Measurements from ENCODE around the gene WDR20.
A peak's percentile ranks its signal among the peaks of the same experiment; 100 is the strongest.
"Not testable (repeated sequence)": the region's sequence is repeated elsewhere in the genome, so short reads cannot be mapped to it uniquely, and the experiment has no call there.

The WDR20 gene, protein sequence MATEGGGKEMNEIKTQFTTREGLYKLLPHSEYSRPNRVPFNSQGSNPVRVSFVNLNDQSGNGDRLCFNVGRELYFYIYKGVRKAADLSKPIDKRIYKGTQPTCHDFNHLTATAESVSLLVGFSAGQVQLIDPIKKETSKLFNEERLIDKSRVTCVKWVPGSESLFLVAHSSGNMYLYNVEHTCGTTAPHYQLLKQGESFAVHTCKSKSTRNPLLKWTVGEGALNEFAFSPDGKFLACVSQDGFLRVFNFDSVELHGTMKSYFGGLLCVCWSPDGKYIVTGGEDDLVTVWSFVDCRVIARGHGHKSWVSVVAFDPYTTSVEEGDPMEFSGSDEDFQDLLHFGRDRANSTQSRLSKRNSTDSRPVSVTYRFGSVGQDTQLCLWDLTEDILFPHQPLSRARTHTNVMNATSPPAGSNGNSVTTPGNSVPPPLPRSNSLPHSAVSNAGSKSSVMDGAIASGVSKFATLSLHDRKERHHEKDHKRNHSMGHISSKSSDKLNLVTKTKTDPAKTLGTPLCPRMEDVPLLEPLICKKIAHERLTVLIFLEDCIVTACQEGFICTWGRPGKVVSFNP

DNA sequence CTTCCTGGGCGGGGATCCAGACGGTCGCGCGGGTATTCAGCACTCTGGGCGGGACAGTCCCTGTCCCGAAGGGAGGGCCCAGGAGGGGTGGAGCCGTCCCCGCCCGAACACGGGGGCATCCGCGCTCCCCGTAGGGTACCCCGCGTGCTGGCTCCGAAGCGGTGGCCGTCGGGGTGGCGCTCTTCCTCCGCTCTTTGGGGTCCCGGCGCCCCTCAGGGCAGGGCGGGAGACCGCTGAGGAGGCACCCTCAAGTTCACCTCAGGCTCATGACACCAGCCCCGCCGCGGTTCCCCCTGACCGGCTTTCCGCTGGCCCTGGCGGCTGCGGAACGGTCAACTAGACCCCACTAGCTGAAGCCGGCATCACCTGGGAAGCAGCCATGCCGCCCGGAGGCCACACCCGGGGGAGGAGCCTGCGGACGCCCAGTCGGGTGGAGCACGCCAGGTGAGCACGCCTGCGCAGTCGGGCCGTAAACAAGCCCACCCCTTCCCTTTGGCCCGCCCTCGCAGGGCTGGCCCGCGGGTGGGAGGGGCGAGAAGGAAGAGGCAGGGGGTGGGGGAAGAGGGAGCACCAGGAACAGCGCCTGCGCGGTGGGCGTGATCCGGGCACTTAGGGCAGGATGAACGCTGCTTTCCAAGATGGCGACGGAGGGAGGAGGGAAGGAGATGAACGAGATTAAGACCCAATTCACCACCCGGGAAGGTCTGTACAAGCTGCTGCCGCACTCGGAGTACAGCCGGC lies at the start of gene WDR20:
TSS of gene WDR20 (plus strand) at position 612 of the 741 bp plus-strand sequence. CDS start at position 639, 27 bp downstream.
- peak; percentile 81 for DNase-seq

DNA sequence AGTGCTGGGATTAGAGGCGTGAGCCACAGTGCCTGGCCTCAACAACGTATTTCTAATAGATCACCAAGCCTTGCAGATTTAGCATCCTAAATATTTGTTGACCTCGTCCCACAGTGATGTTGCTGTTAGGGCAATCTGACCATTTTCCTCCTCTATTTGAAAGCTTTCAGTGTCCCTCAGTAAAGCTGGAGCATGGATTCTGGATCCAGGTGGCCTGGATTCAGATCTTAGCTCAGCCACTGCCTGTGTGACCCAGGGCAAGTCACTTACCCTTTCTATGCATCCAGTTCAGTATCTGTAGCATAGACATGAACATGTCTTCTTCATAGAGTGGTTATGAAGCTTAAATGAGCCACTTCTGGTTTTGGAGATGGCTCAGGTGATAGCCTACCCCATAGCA lies 49.0 kb upstream of the WDR20 start:
- DNase-seq: no peak

DNA sequence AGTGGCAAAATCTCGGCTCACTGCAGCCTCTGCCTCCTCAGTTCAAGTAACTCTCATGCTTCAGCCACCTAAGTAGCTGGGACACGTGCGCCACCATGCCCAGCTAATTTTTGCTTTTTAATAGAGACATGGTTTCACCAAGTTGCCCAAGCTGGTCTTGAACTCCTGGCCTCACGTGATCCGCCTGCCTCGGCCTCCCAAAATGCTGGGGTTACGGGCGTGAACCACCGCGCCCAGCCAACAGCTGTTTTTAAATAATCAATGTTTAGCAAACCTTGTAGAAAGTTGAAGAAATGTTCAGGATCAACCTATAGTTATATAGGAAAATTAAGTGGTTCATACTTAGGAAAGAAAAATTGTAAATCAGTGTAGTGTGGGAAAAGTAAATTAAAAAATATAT lies 46.9 kb upstream of the WDR20 start:
- no peak for DNase-seq

DNA sequence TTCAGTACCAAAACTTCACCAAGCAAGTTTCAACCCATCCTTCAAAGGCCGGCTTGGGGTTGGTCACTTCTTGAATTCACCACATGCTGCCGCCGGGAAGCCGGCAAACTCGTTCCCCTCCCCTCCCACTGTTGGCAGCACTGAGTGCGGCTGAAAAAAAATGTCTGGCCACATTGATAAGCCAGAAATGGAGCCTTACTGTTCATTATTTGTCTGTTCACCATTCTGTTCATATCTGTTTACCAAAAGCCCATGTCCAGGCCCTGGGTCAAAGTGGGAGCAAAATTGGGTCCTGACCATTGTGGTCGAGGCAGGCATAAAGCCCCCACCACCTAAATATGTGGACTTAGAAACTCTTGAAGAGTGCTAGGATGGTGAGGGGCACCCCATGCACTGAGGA lies 45.6 kb upstream of the WDR20 start:
- DNase-seq: no peak

DNA sequence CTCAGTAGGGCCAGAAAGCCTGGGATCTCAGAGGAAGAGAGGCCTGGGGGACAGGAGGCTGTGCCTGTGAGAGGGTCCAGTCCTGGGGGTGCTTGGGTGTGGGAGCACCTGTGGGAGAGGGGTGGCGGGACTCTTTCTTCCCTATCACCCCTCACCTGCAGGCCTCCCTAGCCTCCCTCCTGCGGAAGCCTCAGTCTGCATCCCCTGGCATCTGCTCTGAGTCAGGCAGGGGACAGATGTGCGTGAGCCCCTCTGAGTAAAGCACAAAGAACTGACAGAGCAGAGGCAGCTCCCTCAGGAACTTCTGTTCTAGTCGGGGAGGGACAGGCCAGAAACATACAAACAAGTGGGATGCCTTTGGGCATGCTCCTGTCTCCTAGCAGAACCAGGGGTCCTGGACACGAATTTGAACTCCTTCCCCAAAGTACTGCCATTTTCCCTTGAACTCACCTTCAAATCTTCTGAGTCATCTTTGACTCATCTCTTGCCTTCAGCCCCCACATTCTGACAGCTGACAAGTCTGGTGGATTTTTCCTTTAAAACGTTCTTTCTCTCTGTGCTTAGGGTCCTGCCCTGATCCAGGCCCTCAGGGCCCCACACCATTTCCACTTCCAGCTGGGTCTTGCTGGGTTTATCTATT lies 44.3 kb upstream of the WDR20 start:
- DNase-seq: no peak

DNA sequence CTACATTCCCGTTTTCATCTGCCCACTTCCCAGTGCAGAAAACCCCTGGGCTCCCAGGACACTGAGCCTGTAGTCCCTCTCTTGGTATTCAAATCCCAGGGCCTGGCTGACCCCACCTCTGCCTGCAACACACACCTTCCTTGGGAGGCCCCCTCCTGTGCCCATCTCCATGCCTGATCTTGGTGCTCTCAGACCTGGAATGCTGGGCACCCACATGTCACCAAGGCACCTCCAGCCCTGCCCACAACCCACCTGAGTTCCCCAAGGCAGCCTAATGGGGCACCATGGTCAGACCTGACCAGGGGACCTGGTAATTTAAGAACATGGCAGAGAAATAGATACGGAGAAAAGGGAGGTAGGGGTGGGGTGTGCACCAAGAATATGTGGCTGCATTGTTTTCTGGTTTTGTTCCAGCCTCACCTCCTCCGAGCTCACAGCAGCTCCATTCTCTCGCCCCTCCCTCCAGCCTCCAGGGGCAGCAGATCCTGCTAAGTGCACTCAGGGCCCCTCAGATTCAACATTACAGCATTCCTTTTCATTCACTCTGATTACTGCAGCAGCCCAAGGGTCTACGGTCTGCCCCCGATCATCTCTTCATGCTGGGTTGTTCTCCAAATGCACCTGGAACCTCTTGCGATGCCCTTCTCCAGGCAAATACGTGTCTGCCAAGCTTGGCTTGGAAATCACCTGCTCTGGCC lies 43.7 kb upstream of the WDR20 start:
- no peak for DNase-seq

DNA sequence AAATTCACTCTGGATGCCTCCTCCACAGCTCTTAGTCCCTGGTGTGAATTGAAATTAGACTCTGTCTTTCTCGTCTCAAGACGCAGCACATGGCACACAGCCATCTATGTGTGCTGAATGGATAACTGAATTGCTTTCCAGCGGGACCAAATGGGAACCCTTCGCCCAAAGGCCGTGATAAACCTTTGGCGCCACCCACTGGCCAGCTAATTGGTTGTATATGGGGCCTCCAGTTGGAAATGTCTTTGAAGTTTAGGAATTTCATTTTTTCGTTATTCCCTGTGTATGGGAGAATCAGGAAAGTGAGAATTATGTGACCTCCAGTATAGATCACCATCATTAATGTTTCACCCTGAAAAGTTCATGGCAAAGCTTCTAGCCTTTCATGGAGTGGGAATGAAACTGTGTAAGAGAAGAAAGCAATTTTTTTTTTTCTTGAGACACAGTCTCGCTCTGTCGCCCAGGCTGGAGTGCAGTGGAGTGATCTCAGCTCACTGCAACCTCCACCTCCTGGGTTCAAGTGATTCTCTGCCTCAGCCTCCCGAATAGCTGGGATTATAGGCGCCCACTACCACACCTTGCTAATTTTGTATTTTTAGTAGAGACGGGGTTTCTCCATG lies 43.0 kb upstream of the WDR20 start:
- DNase-seq: no peak

DNA sequence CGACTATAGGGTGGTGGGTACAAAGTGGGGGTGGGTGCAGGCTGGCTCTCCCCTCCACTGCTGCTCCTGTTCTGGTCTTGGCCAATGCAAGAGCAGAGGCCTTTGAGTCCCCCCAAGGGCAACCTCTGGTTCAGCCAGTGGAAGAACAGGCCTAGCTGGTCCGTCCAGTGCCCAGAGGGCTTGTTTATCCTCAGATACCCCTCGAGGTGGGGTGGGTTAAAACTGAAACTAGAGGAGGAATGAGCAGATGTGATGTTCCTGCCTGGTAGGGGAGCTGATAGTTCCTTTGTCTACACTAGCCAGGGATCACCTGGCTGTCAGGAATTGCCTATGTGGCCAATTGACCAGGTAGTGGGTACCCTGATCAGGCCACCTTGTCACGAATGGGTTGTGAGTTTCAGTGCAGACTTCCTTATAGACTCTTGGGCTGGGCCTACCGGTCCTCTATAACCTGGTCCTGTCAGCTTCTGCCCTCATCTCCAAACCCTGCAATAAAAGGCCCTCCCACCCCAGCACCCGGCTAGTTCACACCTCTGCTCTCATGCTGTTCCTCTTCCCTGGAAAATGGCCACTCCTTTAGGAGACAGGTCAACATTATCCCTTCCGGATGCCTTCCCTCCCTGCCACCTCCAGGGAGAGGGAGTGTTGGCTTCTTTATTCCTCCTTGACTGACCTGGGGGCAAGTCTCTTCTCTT lies 42.1 kb upstream of the WDR20 start:
- no peak for DNase-seq

DNA sequence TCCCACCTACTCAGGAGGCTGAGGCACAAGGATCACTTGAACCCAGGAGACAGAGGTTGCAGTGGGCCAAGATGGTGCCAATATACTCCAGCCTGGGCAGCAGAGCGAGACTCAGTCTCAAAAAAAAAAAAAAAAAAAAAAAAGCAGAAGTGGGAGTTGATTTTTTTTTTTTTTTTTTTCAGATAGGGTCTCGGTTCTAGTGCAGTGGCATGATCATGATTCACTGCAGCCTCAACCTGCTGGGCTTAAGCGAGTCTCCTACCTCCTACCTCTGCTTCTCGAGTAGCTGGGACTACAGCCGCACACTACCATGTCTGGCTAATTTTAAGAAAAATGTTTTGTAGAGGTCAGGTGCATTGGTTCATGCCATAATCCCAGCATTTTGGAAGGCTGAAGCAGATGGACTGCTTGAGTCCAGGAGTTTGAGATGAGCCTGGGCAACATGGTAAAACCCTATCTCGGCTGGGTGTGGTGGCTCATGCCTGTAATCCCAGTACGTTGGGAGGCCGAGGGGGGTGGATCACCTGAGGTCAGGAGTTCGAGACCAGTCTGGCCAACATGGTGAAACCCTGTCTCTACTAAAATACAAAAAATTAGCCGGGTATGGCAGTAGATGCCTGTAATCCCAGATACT lies 36.5 kb upstream of the WDR20 start:
- DNase-seq: no peak

DNA sequence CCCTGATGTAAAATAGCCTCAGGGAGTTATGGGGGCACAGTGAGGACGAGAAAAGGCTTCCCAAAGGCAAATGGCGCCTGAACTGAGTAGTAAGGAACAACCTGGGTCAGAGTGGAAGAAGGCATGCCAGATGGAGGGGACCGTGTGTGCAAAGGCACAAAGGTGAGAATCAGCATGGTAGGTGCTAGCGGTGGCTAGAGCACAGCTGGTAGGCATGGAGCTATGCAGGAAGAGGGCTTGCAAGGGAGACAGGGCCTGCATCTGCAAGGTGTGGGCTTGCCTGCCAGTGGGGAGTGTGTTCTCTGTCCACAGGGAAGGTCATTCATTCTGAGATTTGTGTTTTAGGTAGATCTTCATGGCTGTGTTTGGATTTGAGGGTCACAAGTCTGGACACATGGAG lies 34.3 kb upstream of the WDR20 start:
- no peak for DNase-seq

DNA sequence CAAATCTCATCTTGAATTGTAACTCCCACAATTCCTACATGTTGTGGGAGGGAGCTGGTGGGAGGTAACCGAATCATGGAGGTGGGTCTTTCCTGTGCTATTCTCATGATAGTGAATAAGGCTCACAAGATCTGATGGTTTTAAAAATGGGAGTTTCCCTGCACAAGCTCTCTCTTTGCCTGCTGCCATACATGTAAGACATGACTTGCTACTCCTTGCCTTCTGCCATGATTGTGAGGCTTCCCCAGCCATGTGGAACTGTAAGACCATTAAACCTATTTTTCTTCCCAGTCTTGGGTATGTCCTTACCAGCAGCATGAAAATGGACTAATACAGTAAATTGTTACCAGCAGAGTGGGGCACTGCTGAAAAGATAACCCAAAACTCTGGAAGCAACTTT lies 30.4 kb upstream of the WDR20 start:
- not testable (repeated sequence) for DNase-seq

DNA sequence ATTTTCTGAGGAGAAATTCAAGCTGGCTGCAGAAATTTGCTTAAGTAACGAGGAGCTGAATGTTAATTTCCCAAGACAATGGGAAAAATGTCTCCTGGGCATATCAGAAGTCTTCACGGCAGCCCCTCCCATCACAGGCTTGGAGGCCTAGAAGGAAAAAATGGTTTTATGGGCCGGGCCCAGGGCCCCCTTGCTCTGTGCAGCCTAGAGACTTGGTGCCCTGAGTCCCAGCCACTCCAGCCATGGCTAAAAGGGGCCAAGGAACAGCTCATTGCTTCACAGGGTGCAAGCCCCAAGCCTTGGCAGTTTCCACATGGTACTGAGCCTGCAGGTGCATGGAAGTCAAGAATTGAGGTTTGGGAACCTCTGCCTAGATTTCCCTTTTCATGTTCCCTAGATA lies 28.6 kb upstream of the WDR20 start:
- no peak for DNase-seq

DNA sequence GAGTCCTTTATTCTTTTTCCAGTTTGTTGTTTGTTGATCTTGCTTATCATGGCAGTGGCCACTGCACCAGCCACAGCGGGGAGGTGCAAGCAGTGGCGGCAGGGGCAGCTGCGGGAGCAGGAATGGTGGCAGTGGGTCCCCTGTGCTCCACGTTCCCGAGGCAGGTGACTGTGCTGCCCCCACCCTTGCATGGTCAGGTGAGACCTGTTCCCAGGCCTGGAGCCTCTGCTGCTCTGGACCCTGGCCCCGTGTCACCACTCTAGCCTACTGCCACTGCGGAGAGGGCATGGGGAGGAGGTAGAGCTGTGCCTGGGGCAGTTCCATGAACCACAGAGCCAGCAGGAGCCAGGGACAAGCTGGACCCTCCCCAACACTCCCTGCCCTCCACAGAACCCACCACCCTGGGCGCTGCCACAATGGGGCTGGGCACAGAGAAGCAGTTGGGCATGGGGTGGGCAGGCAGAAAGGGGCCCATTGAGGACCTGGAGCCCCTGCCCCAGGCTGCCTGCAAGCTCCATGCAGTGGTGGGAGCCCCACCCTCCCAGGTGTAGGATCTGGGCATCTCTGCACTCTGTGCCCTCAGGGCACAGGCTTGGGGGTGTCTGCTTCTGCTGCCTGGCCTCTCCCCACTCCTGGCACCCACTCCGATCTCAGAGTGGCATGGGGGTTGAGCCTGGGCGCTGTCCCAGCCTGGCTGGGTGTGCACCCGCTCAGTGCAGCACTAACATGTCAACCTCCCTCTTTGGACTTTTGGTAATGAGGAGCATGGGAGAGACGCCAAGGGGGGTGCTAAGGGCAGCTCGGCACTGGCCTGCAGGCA lies 23.1 kb upstream of the WDR20 start:
- no peak for DNase-seq

DNA sequence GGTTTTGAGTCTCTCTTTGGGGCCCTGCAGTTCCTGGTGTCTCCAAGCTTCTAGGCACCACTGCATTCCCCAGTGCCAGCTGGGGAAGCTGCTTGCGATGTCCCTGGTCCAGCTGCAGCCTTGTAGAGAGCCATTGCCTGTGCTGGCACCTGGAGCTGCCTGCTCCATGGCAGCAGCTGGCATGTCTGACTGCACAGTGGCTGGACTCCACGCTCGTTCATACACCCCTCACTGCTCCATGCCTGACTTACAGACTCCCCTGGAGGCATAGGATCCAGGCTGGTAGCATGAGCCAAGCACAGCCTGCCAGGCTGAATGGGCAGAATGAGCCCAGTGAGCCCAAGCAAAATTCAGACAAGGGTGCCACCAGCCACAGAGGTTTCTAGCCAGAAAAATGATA lies 21.8 kb upstream of the WDR20 start:
- no peak for DNase-seq

DNA sequence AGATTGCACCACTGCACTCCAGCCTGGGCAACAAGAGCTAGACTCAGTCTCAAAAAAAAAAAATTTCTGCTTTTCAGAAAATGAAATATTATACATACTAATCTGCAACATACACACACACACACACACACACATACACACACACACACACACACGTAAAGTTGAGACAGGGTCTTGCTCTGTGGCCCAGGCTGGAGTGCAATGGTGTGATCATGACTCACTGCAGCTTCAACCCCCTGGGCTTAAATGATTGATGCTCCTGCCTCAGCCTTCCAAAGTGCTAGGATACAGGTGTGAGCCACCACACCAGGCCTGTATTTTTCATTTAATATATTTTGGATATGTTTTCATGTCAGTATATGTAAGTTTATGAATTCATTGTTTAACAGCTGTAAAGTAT lies 18.8 kb upstream of the WDR20 start:
- DNase-seq: no peak

DNA sequence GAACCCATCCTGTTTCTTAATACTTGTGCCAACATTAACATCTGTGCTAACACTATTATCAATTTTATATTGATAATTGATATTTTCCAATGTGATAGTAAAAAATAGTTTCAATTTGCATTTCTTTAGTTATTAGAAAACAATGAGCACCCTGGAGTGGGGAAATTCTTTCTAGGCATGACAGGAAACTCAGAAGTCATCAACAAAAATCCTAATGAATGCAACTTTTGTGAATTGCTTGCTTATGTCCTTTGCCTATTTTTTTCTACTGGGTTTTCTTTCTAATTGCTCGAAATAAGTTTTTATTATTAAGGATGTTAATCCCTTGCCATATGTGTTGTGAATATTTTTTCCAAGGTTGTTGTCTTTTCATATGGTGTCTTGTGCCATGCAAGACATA lies 18.1 kb upstream of the WDR20 start:
- DNase-seq: no peak

DNA sequence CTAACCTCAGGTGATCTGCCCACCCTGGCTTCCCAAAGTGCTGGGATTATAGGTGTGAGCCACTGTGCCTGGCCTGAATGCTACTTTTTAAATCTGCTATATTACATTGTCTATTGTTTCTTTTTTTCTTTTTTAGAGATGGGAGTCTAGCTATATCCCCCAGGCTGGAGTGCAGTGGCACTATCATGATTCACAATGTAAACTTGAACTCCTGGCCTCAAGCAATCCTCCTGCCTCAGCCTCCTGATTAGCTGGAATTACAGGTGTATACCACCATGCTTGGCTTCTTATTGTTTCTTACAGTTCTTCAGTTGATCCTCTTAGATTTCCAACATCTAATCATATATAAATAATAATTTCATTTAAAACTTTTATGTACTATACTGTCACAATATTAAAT lies 15.3 kb upstream of the WDR20 start:
- DNase-seq: no peak

DNA sequence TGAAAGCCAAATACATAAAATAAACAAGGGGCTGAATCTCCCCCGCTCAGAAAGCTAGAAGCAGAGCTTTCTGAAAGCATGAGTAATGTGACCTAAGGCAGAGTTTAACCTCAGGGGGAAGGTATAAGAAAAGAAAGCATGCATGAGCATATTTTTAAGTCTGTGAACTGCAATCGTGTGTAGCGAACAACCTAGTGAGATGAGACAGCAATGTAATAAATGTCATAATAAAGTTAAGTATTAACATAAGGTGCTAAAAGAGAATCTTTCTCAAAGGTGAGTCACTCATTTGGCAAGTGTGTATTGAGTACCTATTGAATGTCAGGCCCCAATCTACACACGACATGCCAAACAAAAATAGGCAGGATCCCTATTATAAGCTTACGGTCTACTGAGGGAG lies 14.2 kb upstream of the WDR20 start:
- DNase-seq: no peak

DNA sequence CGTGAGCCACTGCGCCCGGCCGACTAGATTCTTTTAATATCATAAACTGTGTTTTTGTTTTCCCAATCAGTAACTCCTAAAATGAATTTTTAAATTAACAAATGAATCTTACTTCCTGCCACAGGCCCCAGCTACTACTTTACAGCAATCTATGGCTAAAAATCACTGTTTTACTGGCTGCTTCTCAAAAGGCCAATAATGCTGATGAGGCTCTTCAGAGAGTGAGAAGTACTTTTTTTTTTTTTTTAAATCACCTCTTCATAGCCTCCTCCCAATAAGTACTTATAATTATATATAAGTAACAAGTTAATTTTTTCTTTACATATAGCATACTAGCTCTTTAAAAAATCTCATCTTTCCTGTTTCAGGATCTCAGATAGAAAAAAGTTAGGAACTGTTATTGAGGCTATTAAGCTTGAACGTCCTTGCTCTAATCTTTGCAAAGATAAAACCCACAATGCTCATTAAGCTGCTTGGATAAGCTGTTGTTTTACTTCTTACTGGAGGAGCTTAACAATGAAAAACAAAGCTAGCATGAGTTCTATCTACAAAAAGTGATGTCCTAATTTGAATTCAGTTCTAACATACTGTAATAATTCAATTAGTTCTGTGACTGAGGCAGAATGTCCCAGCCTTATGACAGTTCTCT lies 12.8 kb upstream of the WDR20 start:
- no peak for DNase-seq

DNA sequence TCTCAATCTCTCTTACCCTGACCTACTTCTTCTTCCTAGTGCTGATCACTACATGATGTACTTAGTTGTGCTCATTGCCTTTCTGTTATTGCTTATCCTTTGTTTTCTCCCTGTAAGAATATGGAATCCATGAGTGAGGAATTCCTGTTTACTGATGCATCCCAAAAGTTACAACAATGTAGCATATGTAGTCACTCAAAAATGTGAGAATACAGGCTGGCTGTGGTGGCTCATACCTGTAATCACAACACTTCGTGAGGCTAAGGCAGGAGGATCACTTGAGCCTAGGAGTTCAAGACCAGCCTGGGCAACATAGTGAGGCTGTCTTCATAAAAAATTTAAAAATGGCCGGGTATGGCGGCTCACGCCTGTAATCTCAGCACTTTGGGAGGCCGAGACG lies 8.0 kb upstream of the WDR20 start:
- no peak for DNase-seq

All from DMS153 (cell line).